HG03457 (cell line): ENCODE measurements around the gene MED15.
A peak's percentile ranks its signal among the peaks of the same experiment; 100 is the strongest.
"Not testable (repeated sequence)": the region's sequence is repeated elsewhere in the genome, so short reads cannot be mapped to it uniquely, and the experiment has no call there.

ENCODE experiments used
- ATAC-seq: cut with Tn5 transposase; IDR thresholded peaks from one replicate; pipeline ENCODE4 v1.9.1; 2021; ENCODE audit warnings: moderate number of reproducible peaks; ENCODE audit not compliant: unreplicated experiment

MED15 gene

DNA sequence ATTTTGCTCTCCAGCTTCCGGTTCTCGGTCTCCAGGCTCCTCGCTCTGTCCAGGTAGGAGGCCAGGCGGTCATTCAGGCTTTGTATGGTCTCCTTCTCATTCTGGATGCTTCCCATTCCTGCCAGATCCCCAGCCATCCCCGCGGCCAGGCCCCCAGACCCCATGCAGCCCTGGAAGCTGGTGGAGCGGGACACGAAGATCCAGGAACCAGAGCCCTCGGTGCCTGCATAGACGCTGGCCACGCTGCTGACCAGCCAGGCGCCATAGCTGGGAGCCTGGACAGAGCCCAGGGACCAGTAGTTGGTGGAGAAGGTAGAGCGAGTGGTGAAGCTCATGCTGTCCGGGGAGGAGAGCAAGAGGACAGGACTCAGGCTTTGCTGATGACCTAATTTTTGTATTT, 23.6 kb upstream of the MED15 start:
- no peak for ATAC-seq

DNA sequence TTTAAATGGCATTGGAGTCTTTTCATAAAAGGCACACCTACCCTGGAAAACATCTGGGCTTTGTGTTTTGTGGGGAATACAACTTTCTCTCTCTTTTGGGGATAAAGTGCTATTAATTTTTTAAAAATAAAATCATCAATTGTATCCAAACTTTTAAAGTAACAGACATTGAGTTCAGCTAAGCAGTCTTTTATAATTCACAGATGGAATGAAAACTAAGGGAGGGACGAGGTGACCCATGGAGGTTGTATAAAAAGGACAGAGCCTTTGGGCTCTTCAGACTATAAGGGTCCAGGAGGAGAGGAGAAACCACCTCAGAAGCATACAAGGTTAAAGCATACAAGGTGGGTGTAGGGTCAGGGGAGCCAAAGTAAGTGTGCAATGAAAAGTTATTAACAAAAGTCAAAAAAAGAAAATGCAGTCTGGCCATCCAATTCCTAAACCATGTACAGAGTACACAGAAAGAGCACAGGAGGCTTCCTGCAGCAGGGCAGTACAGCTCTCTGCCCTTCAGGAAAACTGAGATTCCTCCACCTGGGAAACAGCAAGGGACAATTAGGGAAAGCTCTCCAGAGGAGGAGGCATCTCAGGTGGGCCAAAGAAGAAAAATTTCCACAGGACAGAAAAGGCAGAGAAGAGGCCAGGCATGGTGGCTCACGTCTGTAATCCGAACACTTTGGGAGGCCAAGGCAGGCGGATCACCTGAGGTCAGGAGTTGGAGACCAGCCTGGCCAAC, 22.3 kb upstream of the MED15 start:
- no peak for ATAC-seq

DNA sequence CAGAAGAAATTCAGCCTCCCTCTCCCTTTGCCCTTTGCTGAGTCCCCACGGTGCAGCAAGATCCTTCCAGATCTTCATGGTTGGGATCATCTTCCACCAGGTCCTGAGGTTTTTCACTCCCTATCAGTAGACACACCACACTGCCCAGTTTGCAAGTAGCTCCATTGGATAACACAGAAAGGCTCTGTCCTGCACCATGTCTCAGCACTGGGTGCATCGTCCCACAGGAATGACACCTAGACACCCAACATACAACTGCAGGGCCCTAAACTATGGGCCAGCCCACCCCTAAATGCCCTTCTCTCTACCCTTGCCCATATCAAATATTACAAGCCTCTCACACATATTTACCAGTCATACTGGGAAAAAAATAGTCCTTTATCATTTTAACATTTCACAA, 21.2 kb upstream of the MED15 start:
- ATAC-seq: no peak

DNA sequence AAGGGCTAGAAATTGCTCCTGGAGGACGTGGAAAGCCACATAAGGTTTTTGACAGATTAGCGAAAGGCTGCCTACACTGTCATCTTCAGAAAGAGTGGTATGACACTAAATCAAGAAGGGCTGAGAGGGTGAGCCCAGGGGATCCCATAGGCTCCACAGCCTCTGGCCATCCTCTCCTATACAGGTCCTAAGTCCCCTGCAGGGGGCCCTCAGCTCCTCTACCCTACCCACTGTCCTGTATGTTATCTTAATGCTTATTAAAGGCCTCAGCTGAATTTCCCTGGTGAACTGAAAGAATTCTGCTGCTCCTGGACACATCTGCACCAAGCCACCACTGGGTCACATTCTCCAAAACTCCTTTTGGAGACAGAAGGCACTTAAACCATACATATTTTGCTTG, 19.7 kb upstream of the MED15 start:
- no peak for ATAC-seq

DNA sequence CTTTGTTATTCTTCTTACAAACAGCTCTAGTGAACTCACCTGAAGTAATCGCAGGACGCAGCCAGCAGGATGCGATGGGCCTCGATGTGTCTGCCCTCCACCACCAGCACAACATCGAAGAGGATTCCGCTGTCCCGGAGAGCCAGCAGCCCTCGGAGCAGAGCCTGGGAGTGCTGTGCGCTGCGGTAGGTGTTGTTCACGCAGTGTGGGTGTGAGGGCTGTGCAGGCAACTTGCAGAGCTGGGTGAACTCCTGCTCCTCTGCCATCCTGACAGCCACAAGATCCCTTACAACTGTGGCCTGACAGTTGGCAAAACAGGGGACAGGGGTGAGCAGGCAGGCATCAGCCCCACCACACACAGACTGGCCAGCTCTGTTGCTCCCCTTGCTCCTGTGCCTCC, 18.5 kb upstream of the MED15 start:
- no peak for ATAC-seq

DNA sequence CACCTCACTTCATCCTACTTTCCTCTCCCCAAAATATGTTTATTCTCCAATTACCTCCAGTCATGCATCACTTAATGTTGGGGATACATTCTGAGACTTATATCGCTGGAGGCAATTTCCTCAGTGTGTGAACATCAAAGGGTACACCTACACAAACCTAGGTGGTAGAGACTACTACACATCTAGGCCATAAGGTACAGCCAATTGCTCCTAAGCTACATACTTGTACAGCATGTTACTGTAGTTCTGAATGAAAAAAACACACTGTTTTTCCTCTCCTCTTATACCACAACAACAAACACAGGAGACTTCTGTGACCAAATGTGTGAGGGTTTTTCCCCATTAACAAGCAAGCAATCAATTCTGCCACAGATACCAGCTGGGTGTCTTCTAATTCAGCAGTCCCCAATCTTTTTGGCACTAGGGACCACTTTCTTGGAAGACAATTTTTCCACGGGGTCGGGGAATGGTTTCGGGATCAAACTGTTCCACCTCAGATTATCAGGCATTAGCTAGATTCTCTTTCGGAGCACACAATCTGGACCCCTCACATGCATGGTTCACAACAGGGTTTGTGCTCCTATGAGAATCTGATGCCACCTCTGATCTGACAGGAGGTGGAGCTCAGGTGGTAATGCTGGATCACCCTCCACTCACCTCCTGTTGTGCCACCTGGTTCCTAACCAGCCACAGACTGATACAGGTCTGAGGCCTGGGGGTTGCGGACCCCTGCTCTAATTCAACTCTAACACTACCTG, 17.0 kb upstream of the MED15 start:
- no peak for ATAC-seq

DNA sequence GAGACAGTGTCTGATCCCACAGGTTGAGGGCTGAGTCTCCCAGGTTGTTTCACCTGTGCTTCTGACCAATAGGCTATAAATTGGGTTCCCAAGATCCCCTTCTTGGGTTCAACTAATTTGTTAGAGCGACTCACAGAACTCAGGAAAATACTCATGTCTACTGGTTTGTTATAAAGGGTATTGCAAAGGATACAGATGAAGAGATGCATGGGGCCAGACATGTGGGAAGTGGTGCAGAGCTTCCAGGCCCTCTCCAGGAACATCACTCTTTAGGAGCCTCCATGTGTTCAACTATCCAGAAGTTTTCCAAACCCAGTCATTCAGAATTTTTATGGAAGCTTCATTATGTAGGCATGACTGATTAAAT, 16.5 kb upstream of the MED15 start:
- no peak for ATAC-seq

DNA sequence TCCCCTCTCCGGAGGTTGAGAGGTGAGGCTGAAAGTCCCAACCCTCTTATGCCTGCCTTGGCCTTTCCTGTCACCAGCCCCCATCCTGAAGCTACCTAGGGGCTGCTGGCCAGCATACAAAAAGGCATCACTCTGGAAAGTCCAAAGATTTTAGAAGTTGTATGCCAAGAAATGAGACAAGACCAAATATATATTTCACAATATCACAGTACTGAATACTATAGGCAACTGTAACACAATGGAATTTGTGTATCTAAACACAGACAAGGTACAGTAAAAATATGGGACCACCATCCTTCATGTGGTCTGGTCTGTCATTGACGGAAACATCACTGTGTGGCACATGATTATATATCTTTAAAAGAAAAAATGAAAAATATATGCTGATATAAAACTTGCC, 16.1 kb upstream of the MED15 start:
- ATAC-seq: no peak

DNA sequence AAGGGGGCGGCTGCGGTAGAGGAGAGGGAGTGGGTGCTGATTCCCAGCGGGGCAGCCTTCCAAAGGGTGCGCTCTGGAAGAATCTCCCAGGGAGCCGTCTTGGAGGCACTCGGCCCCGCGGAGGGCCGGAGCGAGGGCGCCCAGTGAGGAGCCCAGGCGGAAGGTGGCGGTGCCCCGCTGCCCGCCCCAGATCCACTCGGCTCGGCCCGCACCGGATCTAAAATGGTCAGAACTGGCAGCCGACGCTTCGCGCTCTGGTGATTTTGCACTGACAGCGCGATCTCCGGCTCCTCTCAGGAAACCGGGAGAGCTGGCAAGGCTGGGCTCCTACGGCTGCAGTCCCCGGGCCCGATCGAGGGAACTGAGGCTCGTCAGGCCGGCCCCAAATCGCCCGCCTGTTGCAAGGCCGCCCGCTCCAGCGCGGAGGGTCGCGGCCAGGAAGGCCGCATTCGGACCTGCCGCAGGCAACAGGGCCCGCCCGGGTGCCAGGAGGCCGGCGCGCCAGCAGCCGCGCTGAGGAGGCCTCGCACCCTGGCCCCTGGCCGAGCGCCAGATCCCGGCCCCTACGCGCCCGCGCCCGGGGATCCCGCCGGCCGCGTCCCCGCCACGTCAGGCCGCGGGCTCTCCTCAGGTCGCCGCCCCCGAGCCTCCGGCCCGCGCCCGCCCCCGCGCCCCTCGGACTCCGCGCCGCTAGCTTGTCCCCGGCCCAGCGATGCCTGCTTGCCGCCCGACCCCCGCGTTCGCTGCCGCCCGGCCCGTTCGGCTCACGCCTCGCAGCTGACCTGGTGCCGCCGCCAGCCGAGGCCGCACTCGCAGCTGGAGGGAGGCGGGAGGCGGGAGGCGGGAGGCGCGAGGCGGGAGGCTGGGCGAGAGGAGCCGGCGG, 12.2 kb upstream of the MED15 start, which contains the start of gene KLHL22:
Gene KLHL22, minus strand, starts transcription at position 818 of the 883 bp plus-strand sequence. CDS start 6,584 bp downstream, outside the sequence.
- peak; percentile 24 for ATAC-seq

DNA sequence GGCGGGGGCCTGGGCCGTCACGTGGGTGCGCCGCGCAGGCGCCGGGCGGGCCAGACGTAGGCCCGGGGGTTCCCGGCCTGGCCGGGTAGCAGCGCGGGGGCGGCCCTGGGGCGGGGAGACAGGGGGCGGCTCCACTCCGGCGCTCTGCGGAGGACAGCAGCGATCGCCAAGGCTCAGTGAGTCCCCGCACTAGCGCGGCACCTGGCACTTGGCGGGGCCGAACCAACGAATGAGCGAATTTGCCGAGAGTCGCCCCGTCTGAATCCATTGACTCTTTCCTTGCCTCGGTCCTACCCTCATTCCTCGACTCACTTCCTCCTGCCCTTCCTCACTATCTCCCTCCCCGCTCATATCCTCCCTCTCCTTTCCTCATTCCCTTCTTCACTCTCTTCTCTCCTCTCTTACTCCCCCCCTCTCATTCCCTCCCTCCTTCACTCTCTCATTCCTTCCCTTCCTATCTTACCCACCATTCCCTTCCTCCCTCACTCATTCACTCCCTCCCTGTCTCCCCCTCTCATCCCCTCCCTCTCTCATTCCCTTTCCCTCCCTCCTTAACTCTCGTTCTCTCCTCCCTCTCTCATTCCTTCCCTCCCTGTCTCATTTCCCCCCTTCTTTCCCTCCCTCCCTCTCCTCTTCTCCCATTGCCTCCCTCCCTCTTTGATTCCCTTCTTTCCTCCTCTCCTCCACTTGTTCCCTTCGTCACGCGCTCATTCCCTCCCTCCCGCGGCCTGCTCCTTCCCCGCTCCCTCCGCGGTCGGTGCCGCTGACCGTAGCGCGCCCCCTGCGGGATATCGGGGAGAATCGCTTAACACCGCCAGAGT, 11.3 kb upstream of the MED15 start:
- peak; percentile 58 for ATAC-seq

DNA sequence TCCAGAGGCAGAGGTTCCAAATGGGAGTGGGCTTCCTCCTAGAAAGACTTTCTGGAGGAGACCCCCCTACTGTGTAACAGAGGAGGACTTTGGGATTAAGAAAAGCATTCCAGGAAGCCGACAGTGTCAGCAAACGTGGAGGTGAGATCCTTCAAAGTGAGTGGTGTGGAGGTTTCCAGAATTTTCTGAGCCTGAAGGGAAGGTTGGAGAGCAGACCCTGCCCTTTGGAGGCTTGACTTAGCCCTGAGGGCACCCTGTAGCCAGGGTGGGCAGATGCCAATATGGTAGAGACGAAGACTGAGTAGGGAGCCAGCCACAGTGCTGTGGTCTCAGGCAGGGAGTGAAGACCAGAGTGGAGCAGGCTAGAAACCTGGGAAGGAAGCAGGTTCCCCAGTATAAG, 10.0 kb upstream of the MED15 start:
- ATAC-seq: no peak

DNA sequence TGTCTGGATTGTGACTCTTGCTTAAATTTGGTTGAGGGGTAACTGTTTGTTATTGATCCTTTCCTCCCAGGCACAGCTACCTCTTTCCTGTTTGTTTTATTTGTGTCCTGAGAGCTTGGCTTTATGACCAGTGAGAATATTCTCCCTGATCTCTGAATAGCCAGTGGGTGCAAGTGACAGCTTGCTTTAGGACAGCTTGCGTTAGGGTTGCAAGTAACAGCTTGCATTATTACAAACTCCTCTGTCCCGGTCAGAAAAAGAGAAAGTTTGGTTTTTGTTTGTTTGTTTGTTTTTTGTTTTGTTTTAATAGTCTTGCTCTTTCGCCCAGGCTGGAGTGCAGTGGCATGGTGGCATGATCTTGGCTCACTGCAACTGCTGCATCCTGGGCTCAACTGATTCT, 8.5 kb upstream of the MED15 start:
- ATAC-seq: no peak

DNA sequence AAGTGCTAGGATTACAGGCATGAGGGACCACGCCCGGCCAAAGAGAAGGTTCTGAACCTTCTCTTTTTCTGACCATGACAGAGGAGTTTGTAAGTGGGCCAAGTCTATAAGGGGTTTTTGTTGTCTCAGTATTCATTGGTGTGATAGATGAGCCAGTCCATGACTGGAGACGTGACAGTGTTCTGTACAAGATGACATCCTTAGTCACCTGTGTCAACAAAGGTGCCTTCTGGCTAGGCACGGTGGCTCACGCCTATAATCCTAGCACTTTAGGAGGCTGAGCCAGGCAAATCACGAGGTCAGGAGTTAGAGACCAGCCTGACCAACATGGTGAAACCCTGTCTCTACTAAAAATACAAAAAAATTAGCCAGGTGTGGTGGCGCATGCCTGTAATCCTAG, 7.6 kb upstream of the MED15 start:
- no peak for ATAC-seq

DNA sequence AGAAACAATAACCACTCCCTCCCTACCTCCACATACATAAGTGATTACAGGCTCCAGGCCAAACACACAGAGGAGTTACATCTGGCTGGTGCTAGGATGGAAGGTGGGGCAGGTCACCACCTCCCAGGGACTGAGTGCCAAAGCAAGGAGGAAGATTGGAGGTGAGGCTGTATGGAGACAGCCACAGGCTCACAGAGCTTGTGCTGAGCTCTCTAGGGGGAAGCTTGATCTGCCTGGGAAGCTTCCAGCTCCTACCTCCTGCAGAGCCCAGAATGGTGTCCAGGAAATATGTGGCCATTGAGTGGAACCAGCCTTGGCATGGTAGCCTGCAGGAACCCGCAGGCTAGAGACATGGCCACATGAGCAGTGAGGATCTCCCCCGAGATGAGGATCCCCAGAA, 3.6 kb upstream of the MED15 start:
- ATAC-seq: no peak

DNA sequence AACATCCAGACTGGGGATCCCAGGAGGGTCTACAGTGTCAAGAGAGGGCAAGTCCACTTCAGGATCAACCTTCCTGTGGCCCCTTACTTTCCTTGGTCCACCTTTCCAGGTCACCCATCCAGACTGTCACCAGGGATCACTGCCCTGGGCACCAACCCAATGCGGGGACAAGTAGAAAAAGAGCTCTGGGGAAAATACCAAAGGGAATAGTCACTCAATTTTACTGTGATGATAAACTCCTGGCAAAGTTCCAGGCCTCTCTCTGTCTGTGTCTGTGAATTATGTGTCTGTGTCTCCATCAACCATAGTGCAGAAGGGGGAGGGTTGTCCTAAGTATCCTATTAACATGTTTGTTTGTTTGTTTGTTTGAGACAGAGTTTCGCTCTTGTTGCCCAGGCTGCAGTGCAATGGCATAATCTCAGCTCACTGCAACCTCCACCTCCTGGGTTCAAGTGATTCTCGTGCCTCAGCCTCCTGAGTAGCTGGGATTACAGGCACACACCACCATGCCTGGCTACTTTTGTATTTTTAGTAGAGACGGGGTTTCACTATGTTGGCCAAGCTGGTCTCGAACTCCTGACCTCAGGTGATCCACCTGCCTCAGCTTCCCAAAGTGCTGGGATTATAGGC, 3.0 kb upstream of the MED15 start:
- not testable (repeated sequence) for ATAC-seq

DNA sequence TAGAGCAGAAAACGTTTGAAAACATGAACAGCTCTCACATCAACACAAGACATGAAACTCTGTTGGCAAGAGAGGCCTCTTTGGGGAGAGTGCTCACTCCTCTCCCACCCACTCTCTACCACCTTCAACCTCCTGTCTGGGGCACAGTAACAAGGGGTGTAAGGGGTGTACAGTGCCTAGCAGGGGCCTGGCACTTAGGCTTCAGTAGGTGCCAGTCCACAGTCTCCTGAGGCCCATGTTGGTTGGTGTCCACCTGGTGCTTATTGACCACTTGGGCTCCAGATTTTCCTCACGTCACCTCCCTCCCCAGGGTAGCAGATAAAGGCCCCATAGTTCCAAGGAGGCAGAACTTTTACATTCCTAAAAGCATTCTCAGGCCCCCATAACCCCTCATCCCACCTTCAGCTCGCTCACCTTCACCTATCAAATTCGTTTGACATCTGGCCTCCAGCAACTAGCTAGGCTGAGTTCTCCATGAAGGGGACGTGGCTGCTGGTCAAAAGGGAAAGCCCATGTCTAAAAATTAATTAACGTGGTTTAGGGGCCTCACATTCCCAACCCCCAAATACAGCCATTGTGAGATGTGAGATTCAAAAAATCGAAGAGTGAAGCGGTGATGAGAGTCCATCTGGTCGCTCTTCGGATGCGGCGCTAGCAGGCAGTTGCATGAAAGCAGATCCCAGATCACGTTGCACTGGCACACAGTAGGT, 712 bp upstream of the MED15 start:
- no peak for ATAC-seq

DNA sequence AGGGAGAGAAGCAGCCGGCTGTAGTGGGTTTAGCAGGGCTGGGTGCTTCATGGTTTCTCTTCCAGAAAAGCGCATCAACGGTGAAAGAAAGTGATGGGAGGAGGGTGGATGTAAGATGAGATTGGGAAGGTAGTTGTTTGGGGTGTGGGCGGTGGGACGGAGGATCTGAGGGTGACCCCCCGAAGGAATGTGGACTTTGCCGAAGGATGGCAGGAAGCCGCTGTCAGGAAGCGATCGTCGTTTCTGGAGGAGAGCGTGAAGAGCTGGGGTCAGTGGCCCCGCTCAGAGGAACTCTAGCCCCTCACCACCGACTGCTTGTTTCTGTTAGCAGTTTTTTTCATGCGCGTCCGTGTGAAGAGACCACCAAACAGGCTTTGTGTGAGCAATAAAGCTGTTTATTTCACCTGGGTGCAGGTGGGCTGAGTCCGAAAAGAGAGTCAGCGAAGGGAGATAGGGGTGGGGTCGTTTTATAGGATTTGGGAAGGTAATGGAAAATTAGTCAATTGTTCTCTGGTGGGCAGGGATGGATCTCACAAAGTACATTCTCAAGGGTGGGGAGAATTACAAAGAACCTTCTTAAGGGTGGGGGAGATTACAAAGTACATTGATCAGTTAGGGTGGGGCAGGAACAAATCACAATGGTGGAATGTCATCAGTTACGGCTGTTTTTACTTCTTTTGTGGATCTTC, 801 bp downstream of the MED15 start:
- not testable (repeated sequence) for ATAC-seq

DNA sequence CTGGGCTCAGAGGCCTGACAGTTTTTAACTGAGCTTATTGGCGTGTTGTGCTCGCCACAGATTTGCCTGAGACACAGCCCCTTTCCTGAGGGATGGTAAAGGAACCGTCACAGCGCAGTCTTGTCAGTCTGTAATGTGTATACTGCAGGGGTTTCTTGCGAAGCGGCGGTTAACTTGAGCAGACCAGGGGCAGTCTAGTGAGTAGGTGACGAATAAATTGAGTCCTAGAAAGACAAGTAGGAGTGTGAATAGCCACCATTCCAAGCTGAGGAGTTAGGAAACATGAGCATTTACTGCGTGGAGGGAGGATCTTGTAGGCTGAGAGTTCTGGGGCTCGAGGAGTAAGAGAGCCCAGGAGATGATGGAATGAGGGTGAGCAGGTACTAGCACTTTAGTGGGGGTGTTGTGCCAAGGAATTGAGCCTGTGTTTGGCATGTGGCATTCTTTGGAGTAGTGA, 1.4 kb downstream of the MED15 start:
- no peak for ATAC-seq
